Heart left ventricle (tissue), 16 donors: ENCODE results near the gene IPCEF1. TPM values are rescaled to one million over a fixed set of nuclear protein-coding genes. Genes with fewer than 3 reads are reported as not detected.

Experiments
- ATAC-seq, 4 donors: fragments of 200-7000 bp; cut with Tn5 transposase; one replicate each; pipeline ENCODE4 v1.9.1; 2020 to 2022; ENCODE audit warnings: moderate library complexity in 4 of 4, mild to moderate bottlenecking in 3 of 4, moderate number of reproducible peaks in 1 of 4
- DNase-seq, 5 donors: peaks; one replicate each; pipeline ENCODE4 v3.0.0-alpha.2; 2020
- H3K27ac ChIP-seq, 12 donors: fragments of 200-600 bp; sonication (generic) in 4 of 12; one replicate each; pipeline versions ENCODE4 v1.5.0 to v1.8.0; 2016 to 2022; ENCODE audit warnings: mild to moderate bottlenecking in 2 of 12
- H3K27me3 ChIP-seq, 9 donors: fragments of 200-600 bp; sonication (generic) in 2 of 9; one replicate each; pipeline versions ENCODE4 v1.5.1 to v1.8.0; 2016 to 2022; ENCODE audit warnings: mild to moderate bottlenecking in 3 of 9
- H3K36me3 ChIP-seq, 9 donors: fragments of 200-600 bp; sonication (generic) in 2 of 9; one replicate each; pipeline versions ENCODE4 v1.5.0 to v1.8.0; 2018 to 2022; ENCODE audit warnings: mild to moderate bottlenecking in 2 of 9
- H3K4me1 ChIP-seq, 12 donors: fragments of 200-600 bp; sonication (generic) in 4 of 12; one replicate each; pipeline versions ENCODE4 v1.5.0 to v1.8.0; 2016 to 2022; ENCODE audit warnings: mild to moderate bottlenecking in 3 of 12
- H3K4me3 ChIP-seq, 12 donors: fragments of 200-600 bp; sonication (generic) in 4 of 12; one replicate each; pipeline versions ENCODE4 v1.5.0 to v1.8.0; 2017 to 2022; ENCODE audit warnings: mild to moderate bottlenecking in 9 of 12, moderate library complexity in 4 of 12
- H3K9me3 ChIP-seq, 12 donors: fragments of 200-600 bp; sonication (generic) in 4 of 12; one replicate each; pipeline versions ENCODE4 v1.5.0 to v1.8.0; 2016 to 2022; ENCODE audit warnings: mild to moderate bottlenecking in 1 of 12
- CTCF ChIP-seq, 12 donors: fragments of 200-600 bp; sonication (generic) in 4 of 12; IDR thresholded peaks; one replicate each; pipeline versions ENCODE4 v1.5.0 to v1.8.0; 2018 to 2022; ENCODE audit warnings: antibody characterized with exemption in 12 of 12, mild to moderate bottlenecking in 5 of 12
- POLR2A ChIP-seq, 2 donors: fragments of 450-650 bp; IDR thresholded peaks; one replicate each; pipeline ENCODE4 v1.6.1; 2017; ENCODE audit warnings: antibody characterized with exemption in 2 of 2, mild to moderate bottlenecking in 2 of 2, moderate library complexity in 2 of 2
- WGBS, 4 donors: extraction: QIAGEN DNeasy Blood & Tissue Kit in 2 of 4; methylation state at CpG; one replicate each; pipeline versions ENCODE4 v1.1.5 to v1.1.7; 2013 to 2018; 5-methylcytosine and 5-hydroxymethylcytosine counted together
- intact Hi-C, 10 donors: fragments of 100-400 bp; cut with DNase I; formaldehyde crosslinking; loops; one replicate each; pipeline versions ENCODE4 v1.11.1 to v1.14.2; 2022
- polyA plus RNA-seq, 2 donors: library from polyadenylated mRNA; stranded (reverse); fragments of 200-250 nt; gene quantifications; one replicate each; pipeline ENCODE4 v1.2.3, GENCODE V29; 2013
- total RNA-seq, 9 donors: library from RNA; depleted of rRNA in 2 of 9; stranded (reverse); fragments of >200 nt in 2 of 9; fragmentation: NEBNext Ultra II Directional in 3 of 9; extraction: Animal tissue kit (Norgen Biotek cat#: 25700) in 3 of 9; gene quantifications; one replicate each; pipeline versions ENCODE4 v1.1.0 to v1.2.4, GENCODE V29; 2016 to 2023
- donor health status: ischemic (EF 13 %, LVEDD 7.1; RV severe dilation, severe dysfunction).
- donor health status: healthy with polysubstance abuse.
- donor health status: DM: no; HTN: yes; CAD: no.
- donor health status: DM: no; HTN: no; CAD: no.
- donor health status: ischemic (EF 25% LVEDD 6.9; RV normal size, moderate dysfunction).
- donor health status: ischemic (EF 25% LVEDD 5.7; RV mildly dilated, moderate dysfunction).
- donor health status: healthy.
- donor health status: DM: yes; HTN: yes; CAD: no.
- donor health status: ischemic (EF 35%, LVEDD 5.7; RV mildly dilated, moderate dysfunction).
- donor health status: nonischemic (EF 11% LVEDD 7.7; RV severe dilation, severe dysfunction).
- donor health status: DM: yes; HTN: yes; CAD: no.
- donor health status: PGD.
- donor health status: ischemic (EF 29% LVEDD 5.4; RV normal size, mild dysfunction).
- donor health status: nonischemic (EF 23%, LVEDD 6.1; RV moderate dilation, normal function).

The IPCEF1 gene
- total and polyA plus RNA-seq, 11 donors: 0.10 to 4.1 (median 0.35) TPM

- Histone ChIP-seq H3K4me1 (peaks cover 0 to 12% (median 0%) of the 10 kb centered on the region in 12 donors), H3K4me3 (no peak overlapping the region), H3K27me3 (no peaks in the 10 kb centered on the region), H3K36me3 (no peaks in the 10 kb centered on the region), H3K27ac (no peak overlapping the region), H3K9me3 (no peaks in the 10 kb centered on the region)
- WGBS, 4 donors: 81 to 97% (median 95%) methylated on average over 7 of the region's 7 CpGs
- no peak for DNase-seq
- TF ChIP-seq CTCF (IDR thresholded peaks at IDR 0.05): no peak
- TF ChIP-seq POLR2A (IDR thresholded peaks at IDR 0.05): no peak
- intact Hi-C loops: no loop called here
- ATAC-seq: no peak
These were observed 117.2 kb downstream of the IPCEF1 start for GRCh38 chr6:154239392-154239791.

GRCh38 chr6:154238831-154239230, 117.8 kb downstream of the IPCEF1 start:
- H3K4me3 ChIP-seq: no peak overlapping the region
- ATAC-seq (no peak), DNase-seq (no peak)
- H3K9me3 ChIP-seq: no peaks in the 10 kb centered on the region
- H3K27me3 ChIP-seq: no peaks in the 10 kb centered on the region
- peaks cover 0 to 17% (median 0%) of the 10 kb centered on the region in 12 donors for H3K4me1 ChIP-seq
- 73 to 83% (median 78%) methylated on average over 2 of the region's 2 CpGs for WGBS, 4 donors
- H3K27ac ChIP-seq: no peak overlapping the region
- no peaks in the 10 kb centered on the region for H3K36me3 ChIP-seq
- intact Hi-C loops: no loop called here
- TF ChIP-seq POLR2A (IDR thresholded peaks at IDR 0.05) (no peak), CTCF (IDR thresholded peaks at IDR 0.05) (no peak)

GRCh38 chr6:154236646-154237301, 119.8 kb downstream of the IPCEF1 start:
- ATAC-seq: no peak
- 83 to 92% (median 89%) methylated on average over 4 of the region's 4 CpGs for WGBS, 4 donors
- H3K4me3 ChIP-seq: no peak overlapping the region

More at GRCh38 chr6:154236646-154237301, 119.8 kb downstream of the IPCEF1 start:
- Histone ChIP-seq H3K27ac (no peak overlapping the region), H3K9me3 (no peaks in the 10 kb centered on the region), H3K4me1 (peaks cover 0 to 24% (median 0%) of the 10 kb centered on the region in 12 donors), H3K36me3 (no peaks in the 10 kb centered on the region), H3K27me3 (no peaks in the 10 kb centered on the region)
- intact Hi-C loops: no loop called here
- no peak for DNase-seq
- TF ChIP-seq POLR2A (IDR thresholded peaks at IDR 0.05) (no peak), CTCF (IDR thresholded peaks at IDR 0.05) (no peak)
